Stimulated activated CD4-positive, alpha-beta T cell treated with anti-CD3 and anti-CD28 coated beads, Interleukin-2, amount 100 ng/mL, for 4 hours (primary cell): Measurements from ENCODE around the gene ALDH3A1.
A peak's percentile ranks its signal among the peaks of the same experiment; 100 is the strongest.
"Not testable (repeated sequence)": the region's sequence is repeated elsewhere in the genome, so short reads cannot be mapped to it uniquely, and the experiment has no call there.

Experiments
- DNase-seq: peaks from one replicate; pipeline ENCODE4 v3.0.0-alpha.2; 2020; ENCODE audit warnings: low read depth

The ALDH3A1 gene

DNA sequence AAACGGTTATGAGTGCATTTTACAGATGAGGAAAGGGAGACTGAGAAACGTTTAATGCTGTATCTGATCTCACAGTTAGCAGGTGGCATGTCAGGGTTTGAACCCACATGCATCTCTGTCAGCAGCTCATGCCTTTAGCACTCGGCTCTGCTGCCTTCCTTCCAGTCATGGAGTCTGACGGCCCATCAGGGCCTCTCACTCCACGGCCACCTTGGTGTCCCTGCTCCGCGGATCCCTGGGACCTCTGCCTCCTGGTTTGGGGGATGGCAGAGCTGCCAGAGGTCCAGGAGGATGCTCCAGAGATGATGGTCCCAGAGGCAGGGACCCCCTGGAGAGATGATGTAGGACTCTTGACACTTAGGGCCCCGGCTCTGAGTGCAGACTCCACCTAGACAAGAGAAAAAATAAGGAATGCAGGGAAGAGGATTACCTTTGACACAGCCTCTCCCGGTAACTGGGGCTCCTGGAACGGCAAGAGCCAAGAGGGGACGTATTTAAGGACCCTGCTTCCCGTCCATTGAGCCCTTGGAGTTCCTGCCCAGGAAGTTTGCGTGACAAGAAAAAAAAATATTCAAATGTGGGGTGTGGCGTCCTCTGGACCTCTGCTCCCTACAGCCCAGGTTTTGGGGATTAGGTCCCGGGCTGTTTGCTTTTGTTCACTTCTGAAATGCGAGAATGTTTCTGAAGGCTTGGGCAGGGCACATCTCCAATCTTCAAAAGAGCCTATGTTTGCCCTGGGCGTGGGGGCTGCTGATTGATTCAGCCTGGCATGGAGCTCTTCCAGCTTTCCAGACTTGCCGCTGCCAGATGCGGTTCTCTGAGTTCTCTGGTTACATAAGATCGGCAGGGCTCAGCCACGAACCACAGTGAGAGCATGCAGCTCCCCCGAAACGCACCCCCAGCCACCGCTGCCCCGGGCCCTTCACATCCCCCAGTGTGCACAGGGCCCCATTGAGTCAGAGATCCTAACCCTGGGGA is at the start of gene ALDH3A1:
Gene ALDH3A1 (minus strand): TSS at position 470 of the 978 bp plus-strand sequence. CDS start 3,169 bp downstream, outside the sequence.
- no peak for DNase-seq

DNA sequence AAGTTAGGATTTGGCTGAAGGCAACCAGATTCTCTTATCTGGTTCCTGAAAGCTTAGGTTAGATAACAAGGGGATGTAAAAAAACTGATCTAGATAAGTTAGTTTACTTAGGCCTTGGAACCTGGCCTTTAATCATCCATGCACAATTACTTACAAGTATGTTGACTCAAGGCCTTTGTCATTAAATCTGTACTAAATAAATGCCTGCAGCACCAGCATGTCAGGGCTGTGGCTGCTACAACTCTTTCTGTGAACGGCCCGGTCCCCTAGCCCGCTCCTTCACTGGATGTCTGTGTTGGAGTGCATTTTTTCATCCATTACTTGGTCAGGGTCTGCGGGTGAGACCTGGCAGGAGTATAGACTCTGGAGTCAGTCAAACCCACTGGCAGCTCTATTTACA is 48.4 kb upstream of the ALDH3A1 start:
- DNase-seq, result no peak

DNA sequence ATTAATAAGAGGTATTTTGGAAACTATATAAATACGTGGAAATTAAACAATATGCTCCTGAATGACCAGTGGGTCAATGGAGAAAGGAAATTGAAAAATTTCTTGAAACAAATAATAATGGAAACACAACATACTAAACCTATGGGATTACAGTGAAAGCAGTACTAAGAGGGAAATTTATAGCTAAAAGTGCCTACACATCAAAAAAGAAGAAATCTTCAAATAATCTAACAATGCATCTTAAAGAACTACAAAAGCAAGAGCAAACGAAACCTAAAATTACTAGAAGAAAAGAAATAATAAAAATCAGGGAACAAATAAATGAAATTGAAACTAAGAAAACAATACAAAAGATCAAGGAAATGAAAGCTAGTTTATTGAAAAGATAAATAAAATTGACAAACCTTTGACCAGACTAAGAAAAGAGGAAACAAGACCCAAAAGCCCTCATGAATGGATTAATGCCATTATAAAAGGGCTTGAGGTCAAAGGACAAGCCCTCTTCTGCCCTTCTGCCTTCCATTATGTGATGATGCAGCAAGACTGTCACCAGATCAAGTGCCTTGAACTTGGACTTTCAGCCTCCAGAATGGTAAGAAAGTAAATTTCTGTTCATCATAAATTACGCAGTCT is 43.9 kb upstream of the ALDH3A1 start:
- no peak for DNase-seq

DNA sequence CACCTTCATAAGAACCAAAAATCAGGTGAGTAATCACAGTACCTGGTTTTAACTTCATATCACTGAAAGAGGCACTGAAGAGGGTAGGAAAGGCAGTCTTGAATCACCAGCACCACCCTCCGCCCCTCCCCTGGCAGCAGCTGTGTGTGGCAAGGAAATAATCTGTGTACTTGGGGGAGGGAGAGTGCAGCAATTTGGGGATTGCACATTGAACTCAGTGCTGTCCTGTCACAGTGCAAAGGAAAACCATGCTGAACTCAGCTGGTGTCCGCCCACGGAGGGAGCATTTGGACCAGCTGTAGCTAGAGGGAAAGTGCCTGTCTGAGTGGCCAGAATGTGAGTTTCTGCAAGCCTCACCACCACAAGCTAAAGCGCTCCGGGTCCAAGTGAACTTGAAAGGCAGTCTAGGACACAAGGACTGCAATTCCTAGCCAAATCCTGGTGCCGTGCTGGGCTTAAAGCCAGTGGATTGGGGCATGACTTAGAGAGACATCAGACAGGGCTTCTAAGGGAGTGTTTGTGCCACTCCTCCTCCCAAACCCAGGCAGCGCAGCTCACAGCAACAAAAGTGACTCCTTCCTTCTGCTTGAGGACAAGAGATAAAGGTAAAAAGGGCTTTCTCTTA is 39.7 kb upstream of the ALDH3A1 start:
- DNase-seq, result no peak

DNA sequence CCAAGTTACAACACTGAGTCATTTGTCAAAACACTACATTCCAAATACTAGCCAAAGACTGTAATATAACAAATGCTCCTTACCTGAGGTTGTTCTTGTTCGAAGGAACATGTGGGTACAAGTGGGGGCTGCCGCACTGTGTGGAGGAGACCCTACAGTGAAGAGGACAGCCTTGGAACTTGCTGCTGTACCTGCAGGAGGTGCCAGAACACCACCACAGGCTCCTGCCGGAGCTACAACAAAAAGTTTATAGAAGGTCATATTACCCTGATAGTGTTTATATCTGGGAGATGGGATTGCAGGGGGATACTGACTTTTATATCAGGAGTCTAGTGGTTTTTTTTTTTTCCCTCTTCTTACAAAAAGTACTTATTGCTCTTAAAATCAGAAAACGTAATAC is 37.8 kb upstream of the ALDH3A1 start:
- no peak for DNase-seq

DNA sequence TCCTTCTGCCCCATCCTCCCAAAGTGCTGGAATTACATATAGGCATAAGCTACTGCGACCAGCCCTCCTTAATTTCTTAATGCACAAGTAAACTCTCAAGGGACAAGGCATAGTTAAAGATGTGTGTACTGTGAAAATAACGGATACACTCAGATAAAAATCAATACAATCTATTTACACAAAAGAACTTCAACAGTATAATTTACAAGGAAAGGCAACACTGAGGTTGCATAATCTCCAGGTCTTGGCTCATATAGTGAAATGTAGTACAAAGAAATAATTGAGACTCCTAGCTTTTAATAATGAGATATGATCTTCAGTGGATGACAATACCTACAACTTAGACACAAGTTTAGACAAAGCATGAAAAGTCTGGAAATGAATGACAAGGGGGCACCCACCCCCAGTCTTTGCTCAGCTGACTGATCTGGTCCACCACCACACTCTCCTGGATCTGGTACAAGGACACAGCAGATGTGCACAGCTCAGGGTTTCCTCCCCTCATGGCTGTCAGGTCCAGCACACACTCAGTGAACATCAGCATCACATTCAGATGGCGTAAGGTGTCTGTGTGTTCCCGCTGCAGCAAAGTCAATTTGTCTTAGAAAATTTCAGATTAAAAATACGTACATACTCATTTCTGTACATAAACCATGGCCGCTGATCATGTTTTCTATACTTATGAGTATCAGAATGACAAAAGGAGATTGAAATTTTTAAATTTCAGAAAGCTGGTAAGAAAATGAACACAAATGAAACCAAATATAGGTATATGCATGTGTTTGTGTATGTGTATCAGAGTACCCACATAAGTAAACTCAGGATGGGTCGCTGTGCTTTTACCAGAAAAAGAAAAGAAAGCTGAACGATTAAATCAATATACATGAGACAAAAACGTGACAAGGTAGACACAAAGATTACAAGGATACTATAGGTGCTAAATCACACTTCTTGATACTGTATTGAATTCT is 33.7 kb upstream of the ALDH3A1 start:
- no peak for DNase-seq

DNA sequence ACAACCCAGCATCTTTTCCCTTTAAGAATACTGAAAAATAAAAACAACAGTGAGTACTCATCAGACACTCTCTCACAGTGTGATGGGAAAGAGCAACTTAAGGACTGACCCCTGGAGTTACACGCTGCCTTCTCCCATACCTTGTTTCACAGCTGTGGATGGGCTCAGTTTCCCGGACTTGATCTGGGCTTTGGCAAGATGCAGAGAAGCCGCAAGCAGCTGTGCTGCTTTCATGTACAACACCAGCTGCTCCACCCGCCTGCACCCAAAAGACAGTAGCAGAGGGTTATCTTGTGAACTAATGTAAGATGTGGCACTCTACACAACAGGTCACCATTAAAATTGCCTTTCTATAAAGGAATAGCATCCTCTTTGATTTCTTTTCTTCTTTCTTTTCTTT is 32.7 kb upstream of the ALDH3A1 start:
- DNase-seq, result no peak

DNA sequence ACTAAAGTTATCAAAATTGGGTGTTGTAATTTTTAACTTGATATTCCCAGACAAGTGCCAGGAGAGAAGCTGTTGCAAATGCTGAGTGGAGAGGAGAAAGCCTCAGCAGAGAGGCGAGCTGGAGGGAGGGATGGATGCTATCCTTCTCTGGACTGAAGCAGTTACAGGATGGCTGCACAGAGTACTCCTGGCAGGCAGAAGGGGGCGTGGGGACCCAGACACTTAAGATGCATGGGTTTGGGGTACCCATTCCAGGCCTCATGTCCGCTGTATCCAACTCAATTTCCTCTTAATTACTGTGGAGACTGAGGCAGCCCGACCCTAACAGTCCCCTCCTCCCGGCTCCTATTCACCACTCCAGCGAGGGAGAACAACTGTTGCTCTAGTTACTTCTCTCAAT is 25.4 kb upstream of the ALDH3A1 start:
- no peak for DNase-seq

DNA sequence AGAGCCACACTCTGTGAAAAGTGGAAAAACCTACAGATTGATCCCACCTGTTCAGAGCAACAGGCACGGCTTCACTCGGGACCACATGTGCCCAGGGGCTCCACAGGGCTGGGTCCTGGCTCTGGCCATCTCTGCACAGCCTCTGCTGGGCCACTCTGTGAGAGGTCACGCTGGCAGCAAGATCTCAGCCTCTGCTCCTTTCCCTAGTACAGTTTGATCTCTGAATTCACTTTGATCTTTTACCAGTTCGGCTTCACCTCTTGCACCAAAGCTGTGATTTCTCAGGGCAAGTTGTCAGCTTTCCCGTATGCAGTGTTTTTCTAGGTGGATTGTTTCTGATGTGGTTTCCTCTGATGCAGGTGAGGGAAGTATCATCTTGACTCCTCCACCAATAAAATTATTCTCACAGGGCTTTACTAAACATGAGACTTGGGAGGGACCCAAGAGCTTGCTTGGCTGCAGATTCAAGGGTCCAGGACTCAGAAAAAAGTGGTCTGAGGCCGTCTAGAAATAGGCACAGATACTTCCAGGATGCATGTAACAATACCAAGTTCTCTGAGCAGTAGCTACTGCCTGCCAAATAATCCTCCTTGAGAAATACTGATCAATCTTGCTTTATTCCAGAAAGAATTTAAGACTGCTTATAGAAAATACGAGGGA is 24.0 kb upstream of the ALDH3A1 start:
- no peak for DNase-seq

DNA sequence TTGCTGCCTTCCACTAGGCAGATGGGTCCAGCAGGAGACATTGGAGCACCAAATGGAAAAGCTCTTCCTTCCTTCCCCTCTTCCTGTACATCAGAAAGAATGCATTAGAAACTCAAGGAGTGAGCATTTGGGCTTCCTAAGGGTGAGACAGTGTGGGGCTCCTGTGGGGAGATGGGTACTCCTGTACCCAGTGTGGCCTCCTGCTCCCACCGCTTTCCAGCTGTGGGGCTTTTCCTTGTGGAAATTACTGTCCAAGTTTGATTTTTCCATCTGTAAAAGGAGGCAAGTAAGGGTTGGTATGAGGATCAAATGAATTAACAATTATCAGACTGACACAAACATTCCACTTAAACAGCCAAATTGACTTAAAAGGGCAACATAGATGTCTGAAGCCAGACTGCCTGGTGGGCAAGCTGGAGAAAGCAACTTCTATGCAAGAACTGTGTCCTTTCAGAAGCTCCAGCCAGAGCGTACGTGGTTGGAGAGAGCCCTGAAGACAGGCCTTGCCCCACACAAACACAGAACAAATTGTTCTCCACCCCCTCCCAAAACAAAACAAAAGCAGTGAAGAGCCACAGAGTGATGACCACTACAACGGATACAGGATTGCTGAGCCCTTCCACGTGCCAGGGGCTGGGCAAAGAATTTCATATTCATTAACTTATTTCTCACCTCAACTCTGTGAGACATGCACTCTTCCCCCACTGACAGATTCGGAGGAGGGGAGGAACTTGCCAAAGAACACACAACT is 23.1 kb upstream of the ALDH3A1 start:
- DNase-seq, result no peak

DNA sequence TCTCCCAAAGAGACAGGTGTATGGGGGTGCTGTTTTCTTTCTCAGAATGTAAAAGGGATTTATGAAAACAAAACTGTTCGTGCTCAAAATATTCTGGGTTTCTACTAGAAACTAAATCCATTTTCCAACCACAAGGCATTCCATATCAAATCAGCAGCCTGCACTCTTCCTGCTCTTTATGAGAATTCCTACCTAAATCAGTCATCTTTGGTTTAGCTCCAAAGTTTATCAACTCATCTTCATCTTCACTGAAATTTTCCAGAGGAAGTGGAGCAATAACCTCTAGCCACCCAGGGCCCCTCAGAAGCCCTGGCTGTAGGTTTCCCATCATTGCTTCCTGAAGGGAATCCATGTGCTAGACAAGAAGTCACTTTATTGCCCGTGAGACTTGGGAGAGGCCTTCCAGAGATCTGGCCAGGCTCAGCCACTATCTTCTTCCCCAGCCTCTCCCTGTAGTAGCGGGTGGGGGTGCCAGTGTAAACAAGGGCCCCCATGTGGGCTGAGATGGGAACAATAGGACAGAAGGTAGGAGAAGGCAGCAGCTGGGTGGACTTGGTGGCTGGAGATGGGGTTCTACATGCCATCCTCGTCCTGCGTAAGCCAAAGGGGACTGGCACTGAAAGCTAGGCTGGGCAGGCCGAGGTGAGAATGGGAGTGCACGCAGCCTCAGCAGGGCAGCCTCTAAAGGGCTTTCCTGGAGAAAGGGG is 22.0 kb upstream of the ALDH3A1 start:
- DNase-seq, result no peak

DNA sequence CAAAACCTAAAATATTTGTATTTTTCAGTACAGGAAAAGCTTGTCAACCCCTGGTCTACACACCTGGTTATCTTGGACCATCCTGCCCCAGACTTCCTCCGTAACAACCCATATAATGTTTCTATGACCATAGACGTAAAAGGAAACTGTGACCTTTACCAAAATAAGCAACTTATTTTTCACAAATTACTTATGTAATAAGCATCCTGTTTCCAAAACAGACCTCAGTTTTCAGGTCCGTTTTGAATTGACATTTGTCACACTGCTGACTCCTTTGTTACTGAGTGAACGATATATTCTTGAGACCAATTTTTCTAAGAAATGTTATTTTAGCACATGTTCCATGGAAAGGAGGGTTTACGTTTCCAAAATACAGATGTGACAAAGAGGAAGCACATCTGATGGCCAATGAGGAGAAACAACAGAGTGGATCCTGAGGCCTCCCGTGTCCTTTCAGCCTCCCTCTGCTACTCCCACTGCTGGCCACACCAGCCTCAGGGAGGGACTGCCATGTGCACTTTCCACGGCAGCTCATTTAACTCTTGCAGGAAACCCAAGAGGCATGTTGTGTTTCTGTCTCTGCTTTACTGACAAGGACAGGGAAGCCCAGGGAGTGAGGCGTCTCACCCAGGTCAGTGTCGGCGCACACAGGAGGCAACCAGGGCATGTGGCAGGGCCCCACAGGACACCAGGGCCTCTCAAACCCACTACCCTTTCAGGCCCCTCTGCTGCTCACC is 20.1 kb upstream of the ALDH3A1 start:
- DNase-seq, result no peak

DNA sequence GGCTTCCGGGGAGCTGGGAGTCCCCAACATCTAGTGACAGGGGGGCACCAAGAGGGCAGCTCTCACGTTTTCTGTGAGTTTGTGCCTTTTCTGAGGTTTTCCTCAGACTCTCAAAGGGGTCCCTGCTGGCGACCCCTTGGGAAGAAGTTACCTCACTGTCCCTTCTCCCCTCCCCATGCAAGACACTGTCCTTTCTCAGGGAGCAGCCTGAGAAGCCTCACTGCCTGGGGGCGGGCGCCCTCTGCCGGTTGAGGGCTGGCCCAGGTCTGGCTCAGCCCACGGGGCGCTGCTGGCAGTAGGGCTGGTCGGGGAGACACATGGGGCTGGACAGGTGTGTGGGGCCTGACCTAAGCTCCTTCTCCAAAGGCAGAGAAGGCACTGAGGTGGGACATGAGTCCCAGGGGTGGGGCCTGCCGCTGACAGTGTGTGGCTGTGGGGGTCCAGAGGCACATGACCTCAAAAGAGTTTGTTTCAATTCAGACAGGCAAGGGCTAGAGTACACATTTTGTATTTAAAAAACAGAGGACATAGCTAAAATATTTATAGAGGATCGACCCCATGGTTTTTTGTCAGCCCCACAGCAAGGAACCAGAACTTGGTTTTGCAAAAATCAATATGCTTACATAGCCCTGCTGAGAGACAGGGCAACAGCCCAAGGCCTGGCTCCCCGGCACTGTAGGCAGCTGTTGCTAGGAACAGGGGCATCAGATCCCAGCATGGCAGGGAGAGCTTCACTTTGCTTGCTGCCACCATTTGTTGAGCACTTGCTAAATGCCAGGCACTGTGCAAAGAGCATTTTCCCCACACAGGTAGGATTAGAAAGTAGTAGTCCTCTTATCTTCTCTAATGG is 18.5 kb upstream of the ALDH3A1 start:
- peak; percentile 70 for DNase-seq

DNA sequence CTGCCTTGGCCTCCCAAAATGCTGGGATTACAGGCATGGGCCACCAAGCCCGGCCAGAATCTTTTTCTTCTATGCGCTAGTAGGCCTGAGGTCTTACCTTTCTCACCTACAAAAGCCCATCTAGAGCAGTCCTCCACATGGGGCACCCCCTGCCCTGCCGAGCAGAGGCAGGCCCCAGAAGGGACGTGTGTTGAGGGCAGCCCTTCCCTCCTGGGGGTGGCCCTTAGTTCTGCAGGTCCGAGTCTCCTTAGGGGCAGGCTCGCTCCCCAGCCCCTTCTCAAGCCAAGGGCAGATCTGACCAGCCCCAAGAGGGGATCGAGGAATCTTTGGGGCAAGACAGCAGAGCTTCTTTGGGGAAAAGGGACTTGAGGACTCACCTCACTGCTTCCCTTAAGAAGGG is 17.9 kb upstream of the ALDH3A1 start:
- DNase-seq, result no peak

DNA sequence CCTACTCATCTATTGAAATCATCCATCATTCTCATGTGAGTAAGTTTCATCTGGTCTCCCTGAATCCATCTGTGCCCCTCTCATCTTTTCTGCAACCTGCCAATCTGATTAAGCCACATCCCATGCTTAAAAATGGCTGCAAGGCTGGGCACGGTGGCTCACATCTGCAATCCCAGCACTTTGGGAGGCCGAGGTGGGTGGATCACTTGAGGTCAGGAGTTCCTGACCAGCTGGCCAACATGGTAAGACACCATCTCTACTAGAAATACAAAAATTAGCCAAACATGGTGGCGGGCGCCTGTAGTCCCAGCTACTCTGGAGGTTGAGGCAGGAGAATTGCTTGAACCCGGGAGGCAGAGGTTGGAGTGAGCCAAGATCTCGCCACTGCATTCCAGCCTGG is 15.9 kb upstream of the ALDH3A1 start:
- not testable (repeated sequence) for DNase-seq

DNA sequence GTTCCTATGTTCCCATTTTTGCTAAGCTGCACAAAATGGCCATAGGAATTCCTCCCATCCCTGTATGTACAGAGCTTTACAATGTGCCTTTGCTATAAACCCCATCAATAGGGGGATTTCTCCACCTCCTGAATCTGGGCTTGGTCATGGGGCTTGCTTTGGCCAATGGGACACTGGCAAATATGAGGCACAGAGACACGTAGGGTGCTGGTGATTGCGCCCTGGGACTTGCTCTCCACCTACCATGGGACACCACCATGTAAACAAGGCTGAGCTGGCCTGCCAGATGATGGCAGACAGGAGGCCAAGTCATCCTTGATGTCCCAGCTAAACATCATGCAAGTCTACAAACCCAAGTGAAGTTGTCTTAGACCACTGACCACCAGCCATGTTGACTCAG is 15.3 kb upstream of the ALDH3A1 start:
- no peak for DNase-seq

DNA sequence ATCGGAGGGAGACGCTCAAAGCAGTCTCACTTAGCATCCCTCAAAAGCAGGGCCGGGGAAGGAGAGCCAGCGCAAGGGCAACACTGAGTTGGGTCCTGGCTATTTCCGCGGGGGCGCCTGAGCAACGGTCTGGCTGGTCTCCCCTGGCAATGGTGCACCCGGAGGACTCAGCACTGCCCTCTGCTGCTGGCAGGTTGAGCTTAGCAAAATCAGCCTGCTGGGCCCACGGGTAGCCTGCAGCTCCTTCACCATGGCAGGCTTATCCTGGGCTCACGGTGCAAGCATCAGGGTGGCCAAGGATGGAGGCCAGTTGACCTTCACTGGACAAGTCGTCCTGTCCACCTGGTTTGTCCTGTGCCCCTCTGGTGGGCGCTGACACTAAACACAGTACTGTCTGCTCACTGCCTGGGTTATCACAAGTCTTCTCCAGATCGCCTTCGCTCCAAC is 14.4 kb upstream of the ALDH3A1 start:
- DNase-seq, result peak; percentile 19

DNA sequence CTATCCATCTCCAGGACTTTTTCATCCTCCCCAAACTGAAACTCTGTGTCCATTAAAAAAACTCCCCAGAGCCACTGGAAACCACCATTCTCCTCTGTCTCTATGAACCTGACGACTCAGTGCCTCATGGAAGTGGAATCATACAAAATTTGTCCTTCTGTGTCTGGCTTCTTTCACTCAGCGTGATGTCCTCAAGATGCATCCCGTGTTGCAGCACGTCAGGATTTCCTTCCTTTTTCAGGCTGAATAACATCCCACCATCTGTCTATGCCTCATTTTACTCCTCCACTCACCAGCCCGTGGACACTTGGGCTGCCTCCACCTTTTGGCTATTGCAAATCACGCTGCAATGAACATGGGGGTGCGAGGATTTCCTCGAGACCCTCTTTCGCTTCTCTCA is 12.6 kb upstream of the ALDH3A1 start:
- no peak for DNase-seq
